Measurements from ENCODE around the gene MZT2B.
"Not testable (repeated sequence)": the region's sequence is repeated elsewhere in the genome, so short reads cannot be mapped to it uniquely, and the experiment has no call there.

The MZT2B gene, protein sequence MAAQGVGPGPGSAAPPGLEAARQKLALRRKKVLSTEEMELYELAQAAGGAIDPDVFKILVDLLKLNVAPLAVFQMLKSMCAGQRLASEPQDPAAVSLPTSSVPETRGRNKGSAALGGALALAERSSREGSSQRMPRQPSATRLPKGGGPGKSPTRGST

DNA sequence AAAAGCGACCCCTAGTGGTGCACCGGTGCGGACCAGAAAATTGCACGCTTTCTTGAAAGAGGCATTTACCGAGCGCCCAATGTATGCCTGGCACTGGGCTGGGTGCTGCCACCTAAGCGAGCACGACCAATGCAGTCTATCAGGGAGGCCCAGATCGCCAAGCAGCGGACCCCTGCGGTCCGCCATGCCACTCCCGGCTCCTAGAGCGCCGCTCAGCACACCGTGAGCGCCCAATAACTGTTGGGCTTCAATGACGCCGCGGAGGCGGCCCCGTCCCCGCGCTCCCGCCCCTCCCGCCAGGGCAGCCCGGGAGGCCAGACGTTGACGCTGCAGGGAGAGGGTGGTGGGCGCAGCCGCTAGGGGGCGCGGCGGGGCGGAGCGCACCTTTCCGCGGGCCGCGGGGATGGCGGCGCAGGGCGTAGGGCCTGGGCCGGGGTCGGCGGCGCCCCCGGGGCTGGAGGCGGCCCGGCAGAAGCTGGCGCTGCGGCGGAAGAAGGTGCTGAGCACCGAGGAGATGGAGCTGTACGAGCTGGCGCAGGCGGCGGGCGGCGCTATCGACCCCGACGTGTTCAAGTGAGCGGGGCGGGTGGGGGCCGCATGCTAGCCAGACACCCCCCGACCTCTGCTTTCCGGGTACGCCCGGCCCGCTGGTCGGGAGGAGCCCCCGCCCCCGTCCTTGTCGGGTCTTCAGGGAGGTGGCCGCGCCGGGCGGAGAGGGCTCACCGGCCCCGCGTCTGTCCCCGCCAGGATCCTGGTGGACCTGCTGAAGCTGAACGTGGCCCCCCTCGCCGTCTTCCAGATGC, at the start of gene MZT2B:
TSS of gene MZT2B (plus strand) at position 383 of the 803 bp plus-strand sequence. CDS start at position 404, 21 bp downstream.
- peak; percentile 89 for DNase-seq (ENCODE audit: low read depth)

DNA sequence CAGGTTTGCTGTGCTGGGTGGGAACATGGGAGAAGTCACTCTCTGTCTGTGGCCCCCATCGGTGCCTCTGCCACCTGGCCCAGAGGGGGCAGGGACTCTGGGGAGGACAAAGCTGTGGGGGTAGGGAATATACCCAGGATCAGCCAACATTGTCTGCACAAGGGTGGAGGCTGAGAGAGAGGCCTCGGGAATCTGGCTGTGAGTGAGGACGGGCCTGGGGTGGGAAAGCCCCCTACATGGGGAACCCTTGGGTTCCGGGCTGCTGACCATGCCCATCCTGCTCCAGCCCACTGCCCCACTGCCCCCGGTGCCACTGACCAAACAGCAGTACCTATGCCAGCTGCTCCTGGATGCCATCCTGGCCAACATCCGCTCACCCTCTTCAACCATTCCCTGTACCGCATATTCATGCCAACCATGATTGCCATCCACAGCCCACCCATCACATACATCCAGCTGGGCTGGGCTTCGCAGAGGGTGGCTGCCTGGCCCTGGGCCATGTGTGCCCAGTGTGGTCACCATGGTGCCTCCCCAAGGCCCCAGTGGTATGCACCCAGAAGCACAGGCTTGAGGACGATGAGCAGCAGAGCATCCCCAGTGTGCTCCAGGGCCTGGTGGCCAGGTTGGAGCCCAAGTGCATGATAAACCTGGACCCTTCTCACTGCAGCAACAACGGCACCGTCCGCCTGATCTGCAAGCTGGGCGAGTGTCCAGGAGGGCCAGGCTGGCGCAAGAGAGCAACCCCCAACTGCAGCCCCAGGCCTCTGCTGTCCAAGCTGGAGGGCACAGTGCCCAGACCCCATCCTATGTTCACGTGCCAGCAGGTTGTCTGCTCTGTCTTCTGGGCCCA, 46.1 kb upstream of the MZT2B start:
- DNase-seq (ENCODE audit: low read depth): no peak

DNA sequence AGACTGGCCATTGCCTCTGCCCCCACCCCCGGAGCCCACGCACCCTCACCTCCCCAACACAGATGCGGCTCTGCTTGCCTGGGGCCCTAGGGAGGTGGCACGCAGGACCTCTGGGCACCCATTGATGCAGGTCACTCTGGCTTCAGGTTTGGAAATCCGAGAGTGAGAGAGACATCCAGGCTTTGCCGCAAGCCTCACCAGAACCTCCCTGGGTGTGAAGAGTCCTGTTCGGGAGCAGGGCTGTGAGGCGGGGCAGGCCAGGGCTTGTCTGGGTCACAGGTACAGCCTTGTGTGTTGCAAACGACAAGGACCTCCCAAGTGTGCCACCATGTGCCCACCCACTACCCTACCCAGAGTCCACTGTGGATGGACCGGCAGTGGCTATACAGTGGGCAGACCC, 45.5 kb upstream of the MZT2B start:
- not testable (repeated sequence) for DNase-seq (ENCODE audit: low read depth)

DNA sequence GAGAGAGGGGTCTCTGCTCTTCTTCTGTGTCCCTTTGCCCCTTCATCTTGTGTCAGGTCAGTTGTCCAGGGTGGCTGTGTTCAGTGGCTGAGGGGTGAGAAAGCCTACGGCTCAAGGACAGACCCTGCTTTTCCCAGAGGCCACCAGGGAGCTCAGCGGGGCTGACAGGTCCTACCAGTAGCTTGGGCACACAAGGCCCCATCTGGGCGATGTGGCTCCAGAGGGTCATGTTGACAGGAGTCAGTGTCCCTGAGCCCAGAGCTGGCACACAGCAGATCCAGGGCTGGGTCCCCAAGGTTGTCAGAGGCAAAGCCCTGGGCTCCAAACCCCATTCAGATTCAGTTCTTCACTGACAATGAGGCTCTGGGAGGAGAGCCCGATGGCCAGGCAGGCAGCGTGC, 44.9 kb upstream of the MZT2B start:
- not testable (repeated sequence) for DNase-seq (ENCODE audit: low read depth)

DNA sequence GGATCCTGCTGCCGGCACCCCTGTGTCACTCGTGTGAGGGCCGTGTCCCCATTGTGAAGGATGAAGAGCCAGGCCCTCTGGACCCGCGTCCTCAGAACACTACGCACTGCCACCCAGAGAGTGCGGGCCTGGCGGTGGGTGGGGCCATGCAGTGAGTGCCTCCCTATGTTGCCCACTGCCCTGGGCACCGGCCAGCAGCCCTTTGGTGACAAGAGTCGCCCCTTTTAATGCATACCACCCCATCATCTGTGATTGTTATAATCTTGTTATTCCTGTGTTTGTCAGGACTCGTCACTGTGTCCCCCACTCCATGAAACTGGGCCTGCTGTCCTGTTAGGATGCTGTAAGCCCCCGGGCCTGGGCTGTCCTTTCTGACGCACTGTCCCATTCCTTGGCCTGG, 43.7 kb upstream of the MZT2B start:
- not testable (repeated sequence) for DNase-seq (ENCODE audit: low read depth)

DNA sequence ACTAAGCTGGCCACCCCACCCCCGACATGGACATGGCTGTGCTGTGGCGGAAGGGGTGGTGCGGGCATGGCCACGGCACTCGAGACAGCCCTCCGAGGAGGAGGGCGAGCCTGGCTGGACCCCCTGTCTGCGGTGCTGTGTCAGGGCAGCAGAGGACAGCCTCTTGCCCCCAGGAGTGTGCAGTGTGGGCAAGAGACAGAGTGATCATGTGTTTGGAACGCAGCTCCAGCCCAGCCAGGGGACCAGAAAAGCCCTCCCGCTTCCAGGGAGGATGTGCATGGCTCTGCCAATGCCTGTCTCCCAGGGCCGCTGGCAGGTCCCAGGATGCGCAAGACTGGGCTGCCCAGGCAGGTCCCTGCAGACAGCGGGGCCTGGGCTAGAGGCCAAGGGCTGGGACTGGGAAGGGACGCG, 43.2 kb upstream of the MZT2B start:
- not testable (repeated sequence) for DNase-seq (ENCODE audit: low read depth)

DNA sequence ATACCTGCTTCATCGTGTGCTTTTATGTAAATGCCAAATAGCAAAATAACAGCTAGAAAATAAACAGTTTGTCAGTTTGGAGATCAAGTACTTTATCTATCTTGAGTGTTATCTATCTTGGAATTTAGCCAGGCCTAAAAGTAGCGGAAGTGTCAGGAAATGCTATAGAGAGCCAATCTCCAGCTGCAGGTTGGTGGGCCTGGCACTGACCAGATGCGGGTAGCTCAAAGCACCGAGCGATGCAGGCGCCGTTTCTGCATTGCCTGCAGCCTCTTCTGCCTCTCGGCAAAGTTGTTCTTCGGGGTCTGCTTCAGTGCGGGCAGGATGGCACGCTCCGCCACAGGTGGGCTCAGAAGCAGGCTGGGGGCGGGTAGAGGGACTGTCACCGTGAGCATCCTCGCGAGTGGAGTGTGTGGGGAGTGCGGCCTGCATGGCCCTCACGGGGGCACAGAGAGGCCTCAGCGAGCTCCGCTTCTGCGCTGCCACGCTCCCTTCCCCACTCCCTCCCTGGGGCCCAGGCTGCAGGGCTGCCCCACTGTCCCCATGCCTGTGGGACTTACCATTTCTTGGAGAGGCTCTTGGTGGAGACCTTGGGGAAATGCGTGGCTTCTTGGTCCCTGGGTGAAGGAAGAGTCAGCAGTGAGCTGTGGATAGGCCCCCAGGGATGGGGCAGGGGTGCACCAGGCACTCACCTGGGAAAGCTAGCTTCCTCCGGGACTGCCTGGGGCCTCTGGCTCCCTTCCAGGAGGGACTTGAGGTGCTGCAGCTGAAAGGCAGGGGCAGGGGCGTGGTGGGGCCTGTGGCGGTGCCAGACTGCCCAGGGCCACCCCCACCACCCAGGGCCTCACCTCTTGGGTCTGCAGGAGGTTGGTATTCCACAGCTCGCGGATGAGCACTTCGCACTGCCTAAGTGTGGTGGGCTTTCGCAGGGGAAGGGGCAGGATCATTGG, 42.5 kb upstream of the MZT2B start:
- DNase-seq (ENCODE audit: low read depth): not testable (repeated sequence)

DNA sequence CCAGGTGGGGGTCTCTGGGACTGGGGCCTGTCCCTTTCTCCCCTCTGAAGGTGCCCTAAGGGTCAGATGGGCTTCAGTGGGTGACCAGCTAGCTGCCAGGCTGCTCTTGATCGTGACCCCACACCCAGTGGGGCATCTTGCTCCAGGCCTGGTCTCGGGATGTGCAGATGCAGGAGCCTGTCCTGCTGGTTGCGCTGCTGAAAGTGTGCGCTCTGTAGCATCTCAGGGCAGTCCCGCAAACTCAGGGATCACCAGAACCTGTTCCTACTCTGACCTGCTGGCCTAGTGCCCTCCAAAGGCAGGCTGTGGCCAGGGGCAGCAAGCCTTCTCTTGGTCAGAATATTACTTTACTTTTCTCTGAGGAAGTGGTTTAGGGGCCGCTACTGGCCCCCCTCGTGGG, 41.5 kb upstream of the MZT2B start:
- not testable (repeated sequence) for DNase-seq (ENCODE audit: low read depth)

DNA sequence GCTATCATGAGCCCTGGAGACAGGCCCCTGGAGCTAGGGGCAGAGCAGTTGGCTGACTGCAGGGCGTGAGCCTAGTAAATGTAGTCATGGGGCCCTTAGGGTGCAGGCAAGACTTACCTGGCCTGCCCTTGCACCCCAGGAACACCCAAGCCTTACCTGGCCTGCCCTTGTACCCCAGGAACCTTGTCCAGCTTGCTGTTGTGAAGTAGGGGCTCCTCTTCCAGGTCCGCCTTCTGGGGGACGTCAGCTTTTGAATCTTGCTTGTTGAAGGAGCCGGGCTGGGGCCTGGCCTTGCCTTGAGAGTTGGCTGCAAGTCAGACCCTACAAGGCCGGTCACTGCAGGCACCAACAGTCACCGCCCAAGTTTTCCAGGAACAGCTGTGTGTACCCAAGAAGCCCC, 41.1 kb upstream of the MZT2B start:
- DNase-seq (ENCODE audit: low read depth): not testable (repeated sequence)

DNA sequence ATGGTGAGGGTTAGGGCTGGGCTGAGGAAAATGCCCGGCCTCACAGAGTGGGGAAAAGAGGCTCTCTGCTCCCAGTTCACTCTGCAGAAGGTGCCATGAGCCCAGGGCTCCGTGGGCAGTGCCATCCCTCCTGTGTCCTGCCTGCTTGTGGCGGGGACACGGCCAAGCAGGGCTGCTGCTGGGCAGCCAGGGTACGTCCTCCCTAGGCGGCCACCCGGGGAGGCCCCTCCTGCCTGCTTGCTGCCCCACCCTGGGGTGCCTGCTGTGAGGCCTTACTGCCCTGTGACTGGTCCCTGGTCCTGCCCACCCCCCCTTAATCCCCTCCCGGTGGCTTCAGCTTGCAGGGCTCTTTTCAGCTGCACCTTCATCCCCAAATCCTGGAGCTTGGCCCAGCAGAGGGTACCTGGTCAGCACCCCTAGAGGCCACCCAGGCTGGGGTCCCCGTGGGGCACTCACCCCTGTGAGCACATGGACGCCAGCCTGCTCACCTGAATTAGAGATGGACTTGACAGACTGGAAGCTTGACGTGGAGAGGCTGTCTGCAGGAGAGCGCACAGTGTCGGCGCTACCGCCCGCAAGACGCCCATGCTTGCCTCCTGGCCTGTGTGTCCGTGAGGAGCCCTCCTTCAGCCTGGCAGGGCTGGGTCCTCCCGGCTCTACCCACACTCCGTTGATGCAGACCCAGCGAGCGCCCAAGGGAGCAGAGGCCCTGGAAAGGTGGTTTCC, 40.3 kb upstream of the MZT2B start:
- not testable (repeated sequence) for DNase-seq (ENCODE audit: low read depth)

DNA sequence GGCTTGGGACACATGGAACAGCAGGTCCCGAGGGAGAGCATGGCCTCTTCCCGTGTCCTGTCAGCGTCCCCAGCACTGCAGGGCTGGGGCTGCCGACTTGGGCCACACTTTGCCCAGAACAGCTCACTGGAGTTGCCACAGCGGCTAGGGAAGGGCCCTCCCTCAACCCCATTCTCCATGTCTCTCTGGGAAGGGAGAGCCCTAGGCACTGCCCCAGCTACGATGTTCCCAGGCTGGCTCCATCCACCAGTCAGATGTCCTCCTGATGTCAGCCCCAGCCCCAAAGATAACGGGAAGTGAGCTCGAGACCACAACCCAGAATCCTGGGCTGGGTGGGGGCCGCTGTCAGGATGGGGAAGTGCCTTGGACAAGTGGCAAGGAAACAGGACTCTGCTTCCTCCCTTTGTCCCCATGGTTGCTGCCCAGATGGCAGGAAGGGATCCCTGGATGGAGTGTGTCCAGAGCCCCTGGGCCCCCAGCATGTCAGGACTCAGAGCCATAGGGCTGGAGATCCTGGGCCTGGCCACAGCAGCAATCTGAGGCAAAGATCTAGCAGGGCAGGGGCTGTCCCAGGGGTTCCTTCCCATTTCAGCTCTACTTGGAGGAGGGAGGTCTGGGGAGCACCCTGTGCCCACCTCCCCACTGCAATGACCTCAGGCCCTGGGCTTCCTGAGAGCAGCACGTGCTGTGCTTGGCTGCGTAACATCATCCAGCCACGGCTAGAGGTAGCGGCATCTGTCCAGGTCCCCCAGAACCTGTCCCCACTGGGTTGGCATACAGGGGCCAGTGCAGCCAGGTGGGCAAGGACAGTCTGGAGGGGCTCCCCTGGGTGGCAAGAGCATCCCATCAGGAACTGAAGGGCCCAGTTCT, 39.4 kb upstream of the MZT2B start:
- DNase-seq (ENCODE audit: low read depth): not testable (repeated sequence)

DNA sequence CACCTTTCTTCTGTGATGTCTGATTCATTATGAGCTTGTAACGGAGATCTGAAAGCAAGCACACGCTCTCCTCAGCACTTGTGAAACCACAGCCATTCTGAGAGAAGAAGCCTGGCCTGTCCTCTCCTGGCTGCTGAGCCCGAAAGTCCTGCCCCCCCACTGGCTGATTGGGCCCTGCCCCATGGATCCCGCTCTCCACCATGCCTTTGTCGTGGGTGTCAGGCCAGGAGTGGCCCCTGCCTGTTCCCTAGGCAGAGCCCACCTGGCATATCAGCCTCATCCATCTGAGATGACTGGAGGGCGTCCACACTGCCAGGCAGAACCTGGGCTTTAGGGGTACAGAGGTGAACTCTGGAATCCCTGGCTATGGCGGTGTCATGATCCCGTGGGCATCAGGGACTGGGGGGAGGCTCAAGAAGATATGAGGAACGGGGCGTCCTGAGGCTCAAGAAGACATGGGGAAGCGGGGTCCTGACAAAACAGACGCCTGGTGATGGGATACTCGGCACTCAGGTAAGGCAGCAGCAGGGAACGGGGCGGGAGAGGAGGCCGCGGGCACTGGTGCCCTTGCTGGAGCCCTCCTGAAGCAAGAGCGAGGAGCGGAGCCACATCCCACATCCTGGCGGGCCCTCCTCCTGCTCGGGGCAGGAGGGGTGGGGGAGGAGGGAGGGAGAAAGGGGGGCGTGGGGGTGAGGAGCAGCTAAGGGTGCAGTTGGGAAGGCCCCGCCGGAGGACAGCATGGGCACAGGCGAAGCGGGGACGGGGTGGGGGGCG, 38.6 kb upstream of the MZT2B start:
- DNase-seq (ENCODE audit: low read depth): not testable (repeated sequence)

DNA sequence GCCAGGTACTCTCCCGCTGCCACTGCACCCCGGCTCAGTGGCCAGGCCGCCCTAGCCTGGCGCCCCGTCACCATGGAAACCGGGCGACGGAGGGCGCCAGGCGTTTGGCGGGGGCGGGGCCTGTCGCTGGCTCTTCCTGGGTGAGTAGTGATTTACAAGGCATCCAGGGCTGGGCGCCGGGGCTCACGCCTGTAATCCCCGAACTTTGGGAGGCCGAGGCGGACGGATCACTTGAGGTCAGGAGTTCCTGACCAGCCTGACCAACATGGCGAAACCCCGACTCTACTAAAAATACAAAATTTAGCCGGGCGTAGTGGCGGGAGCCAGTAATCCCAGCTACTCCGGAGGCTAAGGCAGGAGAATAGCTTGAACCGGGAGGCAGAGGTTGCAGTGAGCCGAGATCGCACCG, 37.1 kb upstream of the MZT2B start, which contains the start of gene CCDC74B:
TSS of gene CCDC74B (minus strand) at position 107 of the 409 bp plus-strand sequence. CDS start 116 bp downstream, outside the sequence.
- DNase-seq (ENCODE audit: low read depth): peak; percentile 67

DNA sequence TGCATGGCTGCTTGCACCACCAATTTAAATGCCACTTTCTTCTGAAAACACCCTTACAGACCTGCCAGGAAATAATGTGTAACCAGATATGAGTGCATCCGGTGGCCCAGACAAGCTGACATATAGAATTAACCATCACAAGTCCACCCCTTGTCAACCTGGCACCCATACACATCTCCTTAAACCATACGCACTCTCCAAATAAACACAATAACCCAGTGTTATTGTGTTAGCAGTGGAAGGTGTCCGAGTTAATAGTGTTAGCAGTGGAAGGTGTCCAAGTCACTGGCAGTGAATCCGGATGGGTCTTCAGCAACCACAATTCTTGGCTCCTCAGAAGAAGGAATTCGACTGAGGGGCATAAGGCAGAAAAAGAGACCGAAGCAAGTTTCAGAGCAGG, 33.5 kb upstream of the MZT2B start:
- not testable (repeated sequence) for DNase-seq (ENCODE audit: low read depth)

DNA sequence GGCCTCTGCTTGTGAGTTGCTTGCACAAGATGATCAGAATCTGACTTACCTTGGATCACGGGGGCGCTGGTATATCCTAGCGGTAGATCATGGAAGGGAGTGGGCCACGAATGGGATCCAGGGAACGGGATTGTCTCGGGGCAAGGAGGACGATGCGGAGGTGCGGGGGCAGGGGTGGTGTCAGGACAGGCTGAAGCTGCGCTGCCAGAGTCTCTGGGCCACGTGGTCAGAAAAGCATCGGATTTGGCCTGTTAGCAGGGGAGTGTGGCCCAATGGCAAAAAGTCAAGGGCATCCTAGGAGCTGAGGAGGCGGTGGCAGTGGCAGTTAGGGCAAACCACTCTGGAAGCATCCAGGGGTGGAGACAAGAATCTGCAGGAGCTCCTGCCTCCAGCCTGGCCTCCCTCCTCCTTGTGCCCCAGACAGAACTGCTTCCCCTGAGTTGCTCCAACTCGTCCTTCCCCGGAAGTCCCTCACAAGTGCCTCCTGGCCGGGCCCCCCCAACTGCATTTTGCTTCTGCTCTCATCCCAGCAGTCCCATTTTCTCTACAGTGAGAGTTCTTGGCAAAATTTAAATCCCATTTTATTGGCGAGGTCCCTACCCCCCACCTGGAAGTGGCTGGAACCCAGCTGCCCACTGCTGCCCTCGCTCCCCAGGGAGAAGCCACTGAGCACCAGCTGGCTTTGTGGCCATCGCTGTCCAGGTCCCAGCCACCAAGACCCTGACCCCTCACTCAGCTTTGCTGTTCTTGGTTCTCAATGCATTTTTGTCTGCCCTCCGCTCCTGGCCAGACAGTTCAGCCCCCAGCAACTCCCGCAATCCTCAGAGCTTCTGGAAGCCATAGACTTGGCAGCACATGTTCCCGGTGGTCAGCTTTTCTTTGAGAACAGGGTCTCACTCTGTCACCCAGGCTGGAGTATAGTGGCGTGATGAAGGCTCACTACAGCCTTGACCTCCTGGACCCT, 31.6 kb upstream of the MZT2B start:
- no peak for DNase-seq (ENCODE audit: low read depth)

DNA sequence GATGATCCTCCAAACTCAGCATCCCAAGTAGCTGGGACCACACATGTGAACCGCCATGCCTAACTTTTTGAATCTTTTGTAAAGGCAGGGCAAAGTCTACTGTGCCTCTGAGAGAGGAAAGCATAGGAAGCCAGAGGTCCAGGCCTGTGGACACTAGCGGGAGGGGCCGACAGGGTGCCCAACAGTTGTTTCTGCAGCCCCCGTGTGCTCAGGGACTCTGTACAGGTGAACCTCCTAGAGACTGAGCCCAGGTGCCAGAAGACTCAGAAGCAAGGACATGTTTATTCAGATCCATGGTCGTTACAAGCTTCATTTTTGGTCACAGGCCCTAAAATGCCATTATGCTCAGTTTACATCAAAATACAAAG, 30.9 kb upstream of the MZT2B start:
- not testable (repeated sequence) for DNase-seq (ENCODE audit: low read depth)

DNA sequence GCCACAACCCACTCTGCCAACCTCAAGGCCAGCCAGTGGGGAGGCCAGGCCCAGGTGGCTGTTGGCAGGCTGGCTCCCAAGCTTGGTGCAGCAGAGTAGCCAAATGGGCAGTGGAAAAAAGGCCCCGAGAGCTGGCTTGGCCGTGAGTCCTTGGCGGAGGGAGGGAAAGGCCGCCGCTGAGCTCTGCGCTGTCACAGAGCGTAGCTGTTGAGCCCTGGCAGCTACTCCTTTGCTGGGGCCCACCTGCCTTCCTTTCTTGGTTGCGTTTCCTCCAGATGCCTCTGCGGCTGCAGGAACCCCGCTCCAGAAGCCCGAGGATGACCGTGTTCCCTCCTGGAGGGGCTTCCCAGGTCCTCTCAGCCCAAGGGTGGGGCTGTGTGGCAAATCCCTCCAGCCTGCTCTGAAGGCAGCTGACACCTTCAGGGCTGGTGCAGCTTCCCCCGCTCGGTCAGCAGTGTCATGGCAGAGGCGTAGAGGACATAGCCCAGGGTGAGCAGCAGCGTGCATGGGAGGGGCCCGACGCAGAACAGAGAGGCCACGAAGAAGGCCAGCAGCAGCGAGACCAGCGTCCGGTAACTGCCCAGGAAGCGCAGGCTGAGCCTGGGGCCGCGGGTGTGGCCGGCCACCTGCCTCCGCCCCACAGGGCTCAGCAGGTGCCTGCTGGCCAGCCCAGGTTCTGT, 29.8 kb upstream of the MZT2B start:
- not testable (repeated sequence) for DNase-seq (ENCODE audit: low read depth)

Measured in activated T-cell treated with anti-CD3 and anti-CD28 coated beads for 48 hours (primary cell).